Lung (tissue), 12 donors: ENCODE measurements around the gene NOP9. TPM values are rescaled to one million over a fixed set of nuclear protein-coding genes. Genes with fewer than 3 reads are reported as not detected.
A peak's percentile ranks its signal among the peaks of the same experiment; 100 is the strongest.

Experiments used
- ATAC-seq: fragments of 200-7000 bp; cut with Tn5 transposase; one replicate; pipeline ENCODE4 v1.9.1; 2020; ENCODE audit warnings: moderate number of reproducible peaks; ENCODE audit not compliant: insufficient read depth, low FRiP score
- DNase-seq, 3 donors: peaks; one replicate each; pipeline ENCODE4 v3.0.0-alpha.2; 2013 to 2017
- H3K27ac ChIP-seq, 2 donors: one replicate each; pipeline ENCODE4 v1.5.1; 2013; ENCODE audit warnings: mild to moderate bottlenecking in 2 of 2, moderate library complexity in 2 of 2, control low read depth in 1 of 2, inconsistent platforms in 1 of 2, low read depth in 1 of 2, low read length in 1 of 2
- H3K27me3 ChIP-seq, 3 donors: one replicate each; pipeline ENCODE4 v1.5.1; 2013; ENCODE audit warnings: low read length in 2 of 3; ENCODE audit not compliant: control insufficient read depth in 3 of 3, insufficient read depth in 3 of 3
- H3K36me3 ChIP-seq, 4 donors: one replicate each; pipeline ENCODE4 v1.5.1; 2013; ENCODE audit warnings: low read length in 4 of 4, mild to moderate bottlenecking in 1 of 4, moderate library complexity in 1 of 4; ENCODE audit not compliant: control insufficient read depth in 4 of 4, insufficient read depth in 4 of 4
- H3K4me1 ChIP-seq, 5 donors: one replicate each; pipeline ENCODE4 v1.5.1; 2013; ENCODE audit warnings: low read length in 5 of 5, mild to moderate bottlenecking in 2 of 5, moderate library complexity in 1 of 5; ENCODE audit not compliant: control insufficient read depth in 5 of 5, insufficient read depth in 5 of 5
- H3K4me3 ChIP-seq: one replicate; pipeline ENCODE4 v1.5.1; 2013; ENCODE audit warnings: mild to moderate bottlenecking, control low read depth, moderate library complexity
- H3K9ac ChIP-seq, 2 donors: one replicate each; pipeline ENCODE4 v1.5.1; 2013; ENCODE audit warnings: low read length in 2 of 2, control low read depth in 1 of 2; ENCODE audit not compliant: insufficient read depth in 1 of 2
- H3K9me3 ChIP-seq, 4 donors: one replicate each; pipeline ENCODE4 v1.5.1; 2013; ENCODE audit warnings: low read length in 3 of 4, mild to moderate bottlenecking in 1 of 4, moderate library complexity in 1 of 4; ENCODE audit not compliant: control insufficient read depth in 4 of 4, insufficient read depth in 3 of 4
- WGBS, 2 donors: extraction: QIAGEN DNeasy Blood & Tissue Kit; methylation state at CpG; one replicate each; pipeline ENCODE4 v1.1.7; 2013; 5-methylcytosine and 5-hydroxymethylcytosine counted together
- polyA plus RNA-seq, 2 donors: library from polyadenylated mRNA; stranded (reverse); fragments of 200-250 nt; gene quantifications; one replicate each; pipeline ENCODE4 v1.2.1, GENCODE V29; 2013
- total RNA-seq, 2 donors: library from RNA; depleted of rRNA in 1 of 2; stranded (reverse); fragments of >200 nt in 1 of 2; gene quantifications; one replicate each; pipeline ENCODE4 v1.2.1, GENCODE V29; 2014 to 2021
- TF ChIP-seq, protein P1 (sequence below): IDR thresholded peaks from 2 replicates; pipeline ENCODE4 v1.5.1; 2012; ENCODE audit warnings: mild to moderate bottlenecking; ENCODE audit errors: control extremely low read depth, extremely low read depth
- donor health status: control.
- donor health status: control.
- donor health status: Bipolar disorder and iron deficiency.
- donor health status: healthy.
- donor health status: DM: yes; HTN: yes; CAD: no.

NOP9 gene
- total and polyA plus RNA-seq, 4 donors: 12.1 to 25.9 (median 13.8) TPM

DNA sequence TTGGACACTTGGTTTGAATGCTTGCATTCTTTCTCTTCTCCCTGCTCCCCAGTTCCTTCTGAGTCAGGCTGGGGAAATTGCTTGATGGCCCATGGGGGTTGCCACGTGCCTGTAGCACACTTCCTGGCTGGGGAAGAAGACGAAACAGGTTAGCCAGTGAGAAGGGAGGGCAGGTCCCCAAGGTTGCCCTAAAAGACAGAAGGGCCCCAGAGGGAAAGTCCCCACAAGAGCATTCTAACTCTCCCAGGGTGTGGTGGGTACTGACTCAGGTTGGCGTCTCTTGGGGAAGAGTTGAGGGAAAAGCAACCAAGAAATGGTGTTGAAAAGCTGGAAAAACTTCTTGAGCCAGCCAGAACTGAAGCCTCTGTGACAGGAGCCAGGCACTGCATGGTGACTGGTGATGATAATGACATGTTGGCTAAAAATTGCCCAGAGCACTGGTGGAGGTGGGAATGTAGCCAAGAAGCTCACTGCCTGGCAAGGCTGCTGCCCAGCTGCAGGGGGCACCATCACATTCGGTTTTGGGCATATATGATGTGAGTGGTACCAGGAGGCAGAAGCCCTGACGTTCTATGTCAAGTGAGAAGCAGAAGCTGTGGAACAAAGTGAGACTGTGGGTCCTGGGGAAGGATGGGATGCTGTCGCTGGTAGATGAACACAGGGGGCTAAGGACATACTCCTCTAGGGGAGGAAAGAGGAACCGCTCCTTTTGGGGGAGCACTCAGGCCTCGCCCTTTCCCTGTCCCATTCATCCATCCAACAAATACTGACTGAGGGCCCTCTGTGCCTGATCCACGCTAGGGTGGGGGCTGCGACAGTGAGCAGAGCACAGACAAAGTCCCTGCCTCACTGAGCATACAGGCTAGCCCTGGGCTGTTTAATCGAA, 20.1 kb upstream of the NOP9 start:
- Histone ChIP-seq H3K4me3 (no peak overlapping the region), H3K9ac (no peak overlapping the region), H3K27ac (peak overlapping the region in 1 of 2 donors; percentile 81), H3K4me1 (peaks cover 0 to 5% (median 0%) of the 10 kb centered on the region in 5 donors), H3K9me3 (no peaks in the 10 kb centered on the region), H3K36me3 (no peaks in the 10 kb centered on the region), H3K27me3 (no peaks in the 10 kb centered on the region)
- WGBS, 2 donors: 58 to 73% methylated on average over 11 of the region's 11 CpGs
- no peak for DNase-seq
- TF ChIP-seq, protein P1, sequence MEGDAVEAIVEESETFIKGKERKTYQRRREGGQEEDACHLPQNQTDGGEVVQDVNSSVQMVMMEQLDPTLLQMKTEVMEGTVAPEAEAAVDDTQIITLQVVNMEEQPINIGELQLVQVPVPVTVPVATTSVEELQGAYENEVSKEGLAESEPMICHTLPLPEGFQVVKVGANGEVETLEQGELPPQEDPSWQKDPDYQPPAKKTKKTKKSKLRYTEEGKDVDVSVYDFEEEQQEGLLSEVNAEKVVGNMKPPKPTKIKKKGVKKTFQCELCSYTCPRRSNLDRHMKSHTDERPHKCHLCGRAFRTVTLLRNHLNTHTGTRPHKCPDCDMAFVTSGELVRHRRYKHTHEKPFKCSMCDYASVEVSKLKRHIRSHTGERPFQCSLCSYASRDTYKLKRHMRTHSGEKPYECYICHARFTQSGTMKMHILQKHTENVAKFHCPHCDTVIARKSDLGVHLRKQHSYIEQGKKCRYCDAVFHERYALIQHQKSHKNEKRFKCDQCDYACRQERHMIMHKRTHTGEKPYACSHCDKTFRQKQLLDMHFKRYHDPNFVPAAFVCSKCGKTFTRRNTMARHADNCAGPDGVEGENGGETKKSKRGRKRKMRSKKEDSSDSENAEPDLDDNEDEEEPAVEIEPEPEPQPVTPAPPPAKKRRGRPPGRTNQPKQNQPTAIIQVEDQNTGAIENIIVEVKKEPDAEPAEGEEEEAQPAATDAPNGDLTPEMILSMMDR: no peak
- no peak for ATAC-seq

DNA sequence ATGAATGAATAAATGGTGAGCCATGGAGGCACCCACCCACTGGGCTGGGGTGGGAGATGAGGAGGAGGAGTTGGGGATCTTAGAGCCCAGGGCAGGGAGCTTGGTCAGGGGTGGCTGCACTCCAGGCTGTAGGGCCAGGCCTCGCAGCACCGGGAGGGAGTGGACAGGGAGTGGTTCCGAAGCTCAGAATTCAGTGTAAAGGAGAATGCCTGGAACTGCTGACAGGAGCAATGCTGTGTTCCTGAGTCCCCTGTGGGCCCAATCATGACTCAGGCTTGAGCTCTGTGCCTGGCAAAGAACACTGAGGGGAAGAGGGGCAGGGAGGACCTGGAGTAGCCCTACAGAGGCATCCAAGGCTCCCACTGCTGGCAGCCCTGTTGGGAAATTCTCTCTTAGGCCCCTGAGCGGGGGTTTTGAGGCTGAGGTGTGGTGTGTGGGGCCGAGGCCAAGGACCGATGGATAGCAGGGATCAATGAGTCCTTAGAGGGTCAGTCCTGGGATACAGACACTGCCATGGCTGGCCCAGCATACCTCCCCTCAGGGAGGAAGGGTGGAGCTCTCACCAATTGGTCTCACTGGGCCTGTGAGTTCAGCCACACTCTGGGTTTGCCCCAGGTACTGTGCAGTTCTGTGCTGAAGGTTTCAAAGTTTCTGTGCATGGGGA, 18.7 kb upstream of the NOP9 start:
- Histone ChIP-seq H3K9ac (no peak overlapping the region), H3K4me1 (peaks cover 0 to 5% (median 0%) of the 10 kb centered on the region in 5 donors), H3K27me3 (no peaks in the 10 kb centered on the region), H3K36me3 (no peaks in the 10 kb centered on the region), H3K4me3 (no peak overlapping the region), H3K9me3 (no peaks in the 10 kb centered on the region), H3K27ac (peak overlapping the region in 1 of 2 donors; percentile 56)
- 84 to 96% methylated on average over 6 of the region's 6 CpGs for WGBS, 2 donors
- TF ChIP-seq, protein P1: no peak
- ATAC-seq (no peak), DNase-seq (no peak)

DNA sequence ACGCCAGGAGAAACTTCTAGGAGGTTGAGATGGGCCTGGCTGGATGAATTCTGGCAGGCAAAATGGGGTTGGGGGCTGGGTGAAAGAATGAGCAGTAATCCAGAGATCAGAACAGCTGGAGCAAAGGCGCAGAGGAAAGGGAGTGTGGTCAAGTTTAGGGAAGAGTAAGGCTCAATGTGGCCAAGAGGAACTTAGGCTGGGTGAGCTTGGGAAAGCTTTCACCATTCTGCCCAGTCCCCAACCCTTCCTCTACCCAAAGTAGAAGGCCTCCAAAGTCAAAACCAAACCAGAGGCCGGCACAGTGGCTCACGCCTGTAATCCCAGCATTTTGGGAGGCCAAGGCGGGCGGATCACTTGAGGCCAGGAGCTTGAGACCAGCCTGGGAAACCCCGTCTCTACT, 18.0 kb upstream of the NOP9 start:
- no peak overlapping the region for H3K27ac ChIP-seq
- H3K4me1 ChIP-seq: peaks cover 0 to 5% (median 0%) of the 10 kb centered on the region in 5 donors
- 71 to 83% methylated on average over 7 of the region's 7 CpGs for WGBS, 2 donors
- no peak overlapping the region for H3K4me3 ChIP-seq
- H3K27me3 ChIP-seq: no peaks in the 10 kb centered on the region
- TF ChIP-seq, protein P1: no peak
- ATAC-seq (no peak), DNase-seq (no peak)
- H3K9ac ChIP-seq: no peak overlapping the region
- no peaks in the 10 kb centered on the region for H3K9me3 ChIP-seq
- H3K36me3 ChIP-seq: no peaks in the 10 kb centered on the region
